D721Med (cell line): ENCODE measurements around the gene ZC3H15.

Experiments
- DNase-seq: peaks from one replicate; pipeline ENCODE4 v3.0.0; 2011; ENCODE audit warnings: low spot score; ENCODE audit not compliant: insufficient read length
- FAIRE-seq: peaks from 2 replicates; lab custom pipeline; 2011; peaks lifted over from hg19 to GRCh38; lab: Jason Lieb, UNC
- TF ChIP-seq, protein P1 (sequence below): IDR thresholded peaks from 2 replicates; pipeline ENCODE4 v1.5.1; 2012; ENCODE audit warnings: mild to moderate bottlenecking, control low read depth; ENCODE audit not compliant: insufficient read depth; ENCODE audit errors: missing control alignments

The ZC3H15 gene

DNA sequence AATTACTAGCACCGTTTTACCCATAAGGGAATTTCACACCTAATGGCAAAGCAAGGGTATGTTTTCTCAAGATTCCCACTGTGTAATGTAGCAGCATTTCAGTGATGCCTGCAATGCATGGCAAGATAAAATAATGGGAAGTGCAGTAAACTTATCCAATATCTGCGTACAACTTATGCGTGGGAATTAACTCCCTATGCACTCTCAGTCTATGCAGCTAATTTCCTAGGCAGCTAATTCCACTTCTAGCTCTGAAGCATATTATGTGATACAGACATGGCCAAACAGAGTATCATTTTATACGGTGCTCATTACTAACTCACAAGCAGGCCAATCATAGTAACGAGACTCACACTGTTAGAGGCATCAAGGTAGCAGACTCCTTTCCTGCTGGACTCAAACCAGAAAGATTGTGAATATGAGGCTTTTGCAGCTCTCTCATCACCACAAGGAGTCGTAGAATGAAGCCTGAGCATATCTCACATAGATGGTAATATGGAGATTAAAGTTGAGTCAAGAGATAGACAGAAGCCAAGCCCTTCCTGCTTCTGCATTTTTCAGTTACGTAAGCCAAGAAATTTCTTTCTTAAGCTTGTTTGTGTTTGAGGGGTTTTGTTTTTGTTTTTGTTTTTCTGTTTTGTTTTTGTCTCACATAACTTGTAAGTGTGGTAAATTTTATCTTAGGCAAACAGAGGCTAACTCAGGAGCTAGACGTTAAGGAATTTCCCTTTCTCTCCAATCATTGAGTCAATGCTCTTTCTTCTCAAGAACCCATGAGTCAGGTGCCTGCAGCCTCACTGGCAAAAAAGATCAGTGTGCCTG lies 69.0 kb downstream of the ZC3H15 start:
- TF ChIP-seq, protein P1, sequence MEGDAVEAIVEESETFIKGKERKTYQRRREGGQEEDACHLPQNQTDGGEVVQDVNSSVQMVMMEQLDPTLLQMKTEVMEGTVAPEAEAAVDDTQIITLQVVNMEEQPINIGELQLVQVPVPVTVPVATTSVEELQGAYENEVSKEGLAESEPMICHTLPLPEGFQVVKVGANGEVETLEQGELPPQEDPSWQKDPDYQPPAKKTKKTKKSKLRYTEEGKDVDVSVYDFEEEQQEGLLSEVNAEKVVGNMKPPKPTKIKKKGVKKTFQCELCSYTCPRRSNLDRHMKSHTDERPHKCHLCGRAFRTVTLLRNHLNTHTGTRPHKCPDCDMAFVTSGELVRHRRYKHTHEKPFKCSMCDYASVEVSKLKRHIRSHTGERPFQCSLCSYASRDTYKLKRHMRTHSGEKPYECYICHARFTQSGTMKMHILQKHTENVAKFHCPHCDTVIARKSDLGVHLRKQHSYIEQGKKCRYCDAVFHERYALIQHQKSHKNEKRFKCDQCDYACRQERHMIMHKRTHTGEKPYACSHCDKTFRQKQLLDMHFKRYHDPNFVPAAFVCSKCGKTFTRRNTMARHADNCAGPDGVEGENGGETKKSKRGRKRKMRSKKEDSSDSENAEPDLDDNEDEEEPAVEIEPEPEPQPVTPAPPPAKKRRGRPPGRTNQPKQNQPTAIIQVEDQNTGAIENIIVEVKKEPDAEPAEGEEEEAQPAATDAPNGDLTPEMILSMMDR, result no peak
- DNase-seq (no peak), FAIRE-seq (no peak)

DNA sequence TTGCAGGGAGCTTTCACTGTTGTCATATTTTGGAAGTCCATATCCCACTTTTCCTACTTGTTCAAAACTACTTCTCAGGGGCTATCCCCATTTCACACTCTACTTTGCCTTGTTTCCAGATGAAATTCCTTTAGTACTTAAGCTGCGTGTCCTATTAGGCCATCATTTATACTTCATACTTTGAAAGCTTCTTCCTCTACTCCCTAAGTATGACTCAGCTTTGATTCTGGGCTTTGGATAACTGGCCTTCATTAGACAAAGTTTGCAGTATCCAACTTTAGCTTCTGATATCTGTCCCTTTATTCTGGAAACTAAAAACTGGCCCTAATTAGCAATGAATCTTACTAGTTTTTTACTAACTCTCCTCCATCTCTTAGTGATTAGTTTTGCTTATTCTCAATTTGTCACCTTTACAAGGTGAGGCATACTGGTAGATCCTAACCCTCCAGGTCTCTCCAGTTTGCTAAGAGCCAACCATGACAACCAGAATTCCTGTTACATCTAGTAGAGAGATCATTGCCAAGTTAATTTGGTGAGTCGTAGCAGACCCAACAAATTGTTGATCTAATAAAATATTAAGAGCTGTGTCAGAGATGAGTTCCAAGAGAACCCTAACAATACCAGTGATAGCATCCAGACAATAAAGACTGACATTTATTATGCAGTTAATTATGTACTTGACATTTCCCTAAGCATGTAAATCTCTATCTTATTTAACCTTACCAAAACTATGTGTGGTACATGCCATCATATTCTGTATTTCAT lies 72.6 kb downstream of the ZC3H15 start:
- TF ChIP-seq, protein P1, result no peak
- DNase-seq (no peak), FAIRE-seq (no peak)
